ENCODE results near the gene LEMD1.

Gene LEMD1

DNA sequence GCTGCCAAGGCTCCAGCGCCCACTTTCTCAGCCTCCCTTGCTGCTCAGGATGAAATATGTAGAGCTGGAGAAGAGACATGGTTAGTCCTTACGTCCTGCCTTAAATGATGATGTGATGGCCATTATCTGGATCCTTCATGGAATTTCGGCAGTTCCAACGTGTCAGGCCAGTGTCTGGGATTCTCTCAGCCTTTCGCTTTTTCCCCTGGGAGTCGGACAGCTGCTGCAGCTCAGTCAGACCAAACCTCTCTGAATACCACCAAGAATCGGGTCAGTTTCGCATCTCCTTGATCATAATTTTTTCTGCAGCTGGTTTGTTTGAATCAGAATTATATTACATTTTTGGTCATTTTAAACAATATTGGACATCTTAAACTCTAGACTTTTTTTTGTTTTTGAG, 42.8 kb downstream of the LEMD1 start:
- no peak overlapping the region for H2AFZ ChIP-seq (ENCODE audit: low read depth, low read length, severe bottlenecking)
- H3K36me3 ChIP-seq (ENCODE audit: low read length): no peaks in the 10 kb centered on the region

DNA sequence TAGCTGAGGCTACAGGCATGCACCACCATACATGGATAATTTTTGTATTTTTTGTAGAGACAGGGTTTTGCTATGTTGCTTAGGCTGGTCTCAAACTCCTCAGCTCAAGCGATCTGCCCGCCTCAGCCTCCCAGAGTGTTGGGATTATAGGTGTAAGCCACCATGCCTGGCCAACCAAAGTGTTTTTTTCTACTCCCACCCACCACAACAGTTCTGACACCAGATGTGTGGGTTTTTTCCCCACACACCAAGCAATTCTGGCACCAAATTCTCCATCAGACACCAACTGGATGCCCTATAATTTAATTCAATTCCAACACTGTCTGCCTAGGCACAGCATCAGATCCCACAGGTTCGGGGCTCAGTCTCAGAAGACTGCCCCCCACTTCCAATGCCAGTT, 44.5 kb downstream of the LEMD1 start:
- no peaks in the 10 kb centered on the region for H3K79me2 ChIP-seq (ENCODE audit: insufficient read depth, low read length)
- no peak overlapping the region for H2AFZ ChIP-seq (ENCODE audit: low read depth, low read length, severe bottlenecking)
- no peak for TF ChIP-seq EZH2phosphoT487 (conservative IDR thresholded peaks at IDR 0.05; ENCODE audit: low read length)
- TF ChIP-seq, protein P1, sequence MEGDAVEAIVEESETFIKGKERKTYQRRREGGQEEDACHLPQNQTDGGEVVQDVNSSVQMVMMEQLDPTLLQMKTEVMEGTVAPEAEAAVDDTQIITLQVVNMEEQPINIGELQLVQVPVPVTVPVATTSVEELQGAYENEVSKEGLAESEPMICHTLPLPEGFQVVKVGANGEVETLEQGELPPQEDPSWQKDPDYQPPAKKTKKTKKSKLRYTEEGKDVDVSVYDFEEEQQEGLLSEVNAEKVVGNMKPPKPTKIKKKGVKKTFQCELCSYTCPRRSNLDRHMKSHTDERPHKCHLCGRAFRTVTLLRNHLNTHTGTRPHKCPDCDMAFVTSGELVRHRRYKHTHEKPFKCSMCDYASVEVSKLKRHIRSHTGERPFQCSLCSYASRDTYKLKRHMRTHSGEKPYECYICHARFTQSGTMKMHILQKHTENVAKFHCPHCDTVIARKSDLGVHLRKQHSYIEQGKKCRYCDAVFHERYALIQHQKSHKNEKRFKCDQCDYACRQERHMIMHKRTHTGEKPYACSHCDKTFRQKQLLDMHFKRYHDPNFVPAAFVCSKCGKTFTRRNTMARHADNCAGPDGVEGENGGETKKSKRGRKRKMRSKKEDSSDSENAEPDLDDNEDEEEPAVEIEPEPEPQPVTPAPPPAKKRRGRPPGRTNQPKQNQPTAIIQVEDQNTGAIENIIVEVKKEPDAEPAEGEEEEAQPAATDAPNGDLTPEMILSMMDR (IDR thresholded peaks at IDR 0.05; ENCODE audit: insufficient read depth, low read length, poor library complexity, severe bottlenecking): no peak
- no peaks in the 10 kb centered on the region for H3K27me3 ChIP-seq (ENCODE audit: low read length)
- no peak overlapping the region for H3K9ac ChIP-seq (ENCODE audit: low read length)
- H3K9me3 ChIP-seq (ENCODE audit: insufficient read depth, low read length): no peaks in the 10 kb centered on the region
- H3K27ac ChIP-seq (ENCODE audit: low read depth, low read length): no peak overlapping the region
- no peaks in the 10 kb centered on the region for H4K20me1 ChIP-seq (ENCODE audit: low read depth, low read length)
- H3K9me2 ChIP-seq (replicated peaks; ENCODE audit: insufficient read depth, low read length): no peaks in the 10 kb centered on the region
- no peaks in the 10 kb centered on the region for H3F3A ChIP-seq (ENCODE audit: insufficient read depth)
- no peak overlapping the region for H3K4me2 ChIP-seq (ENCODE audit: low read depth, low read length, poor library complexity, severe bottlenecking)
- no peak overlapping the region for H3K4me3 ChIP-seq (ENCODE audit: insufficient read depth, low read length, poor library complexity, severe bottlenecking)
- H3K36me3 ChIP-seq (ENCODE audit: low read length): no peaks in the 10 kb centered on the region

More for the DNA sequence above, 42.8 kb downstream of the LEMD1 start:
- Histone ChIP-seq H3K27me3 (ENCODE audit: low read length) (no peaks in the 10 kb centered on the region), H3K4me2 (ENCODE audit: low read depth, low read length, poor library complexity, severe bottlenecking) (no peak overlapping the region), H3F3A (ENCODE audit: insufficient read depth) (no peaks in the 10 kb centered on the region), H3K79me2 (ENCODE audit: insufficient read depth, low read length) (no peaks in the 10 kb centered on the region), H4K20me1 (ENCODE audit: low read depth, low read length) (no peaks in the 10 kb centered on the region), H3K4me3 (ENCODE audit: insufficient read depth, low read length, poor library complexity, severe bottlenecking) (no peak overlapping the region), H3K9me3 (ENCODE audit: insufficient read depth, low read length) (no peaks in the 10 kb centered on the region), H3K27ac (ENCODE audit: low read depth, low read length) (no peak overlapping the region), H3K9ac (ENCODE audit: low read length) (no peak overlapping the region), H3K9me2 (replicated peaks; ENCODE audit: insufficient read depth, low read length) (no peaks in the 10 kb centered on the region)
- no peak for TF ChIP-seq EZH2phosphoT487 (conservative IDR thresholded peaks at IDR 0.05; ENCODE audit: low read length)
- TF ChIP-seq, protein P1 (IDR thresholded peaks at IDR 0.05; ENCODE audit: insufficient read depth, low read length, poor library complexity, severe bottlenecking): no peak

DNA sequence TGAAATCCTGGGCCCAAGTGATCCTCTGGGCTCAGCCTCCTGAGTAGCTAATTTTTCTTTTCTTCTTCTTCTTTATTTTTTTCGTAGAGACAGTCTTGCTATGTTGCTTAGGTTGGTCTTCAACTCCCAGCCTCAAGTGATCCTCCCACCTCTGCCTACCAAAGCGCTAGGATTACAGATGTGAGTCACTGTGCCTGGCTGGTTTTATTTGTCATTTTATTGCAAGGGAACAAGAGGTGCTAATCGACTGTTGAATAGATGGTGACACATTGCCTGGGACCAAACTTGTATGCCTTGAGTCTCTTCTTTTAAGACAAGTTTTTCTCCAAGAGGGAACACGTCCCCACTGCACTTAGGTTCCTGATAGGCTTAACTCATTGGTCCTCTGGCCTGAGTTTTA, 45.1 kb downstream of the LEMD1 start:
- H3K9me2 ChIP-seq (replicated peaks; ENCODE audit: insufficient read depth, low read length): no peaks in the 10 kb centered on the region
- no peak overlapping the region for H2AFZ ChIP-seq (ENCODE audit: low read depth, low read length, severe bottlenecking)
- H3K27me3 ChIP-seq (ENCODE audit: low read length): no peaks in the 10 kb centered on the region
- TF ChIP-seq, protein P1 (IDR thresholded peaks at IDR 0.05; ENCODE audit: insufficient read depth, low read length, poor library complexity, severe bottlenecking): no peak
- TF ChIP-seq EZH2phosphoT487 (conservative IDR thresholded peaks at IDR 0.05; ENCODE audit: low read length): no peak
- no peaks in the 10 kb centered on the region for H3K36me3 ChIP-seq (ENCODE audit: low read length)
- H3K4me2 ChIP-seq (ENCODE audit: low read depth, low read length, poor library complexity, severe bottlenecking): no peak overlapping the region
- no peak overlapping the region for H3K27ac ChIP-seq (ENCODE audit: low read depth, low read length)
- H3K79me2 ChIP-seq (ENCODE audit: insufficient read depth, low read length): no peaks in the 10 kb centered on the region
- no peak overlapping the region for H3K4me3 ChIP-seq (ENCODE audit: insufficient read depth, low read length, poor library complexity, severe bottlenecking)
- no peaks in the 10 kb centered on the region for H3K9me3 ChIP-seq (ENCODE audit: insufficient read depth, low read length)
- no peaks in the 10 kb centered on the region for H4K20me1 ChIP-seq (ENCODE audit: low read depth, low read length)
- H3K9ac ChIP-seq (ENCODE audit: low read length): no peak overlapping the region
- H3F3A ChIP-seq (ENCODE audit: insufficient read depth): no peaks in the 10 kb centered on the region
